ENCODE data around the gene QSOX2.

The QSOX2 gene

GRCh38 chr9:136245219-136246150 lies at the start of gene QSOX2:
Gene QSOX2, minus strand, starts transcription at chr9:136245812. Its CDS starts 9 bp downstream, at chr9:136245803.
- peak; percentile 74 to 80 (median 76) for DNase-seq (ENCODE audit: low read depth in 2 of 3, low spot score in 1 of 3)

GRCh38 chr9:136295055-136295454 lies 49.4 kb upstream of the QSOX2 start:
- no peak for DNase-seq (ENCODE audit: low read depth in 2 of 3, low spot score in 1 of 3)

GRCh38 chr9:136294437-136294836 lies 48.8 kb upstream of the QSOX2 start:
- no peak for DNase-seq (ENCODE audit: low read depth in 2 of 3, low spot score in 1 of 3)

GRCh38 chr9:136293476-136294077 lies 48.0 kb upstream of the QSOX2 start:
- DNase-seq (ENCODE audit: low read depth in 2 of 3, low spot score in 1 of 3): no peak

- DNase-seq (ENCODE audit: low read depth in 2 of 3, low spot score in 1 of 3): no peak
Measured at GRCh38 chr9:136292591-136293448, 47.2 kb upstream of the QSOX2 start.

- DNase-seq (ENCODE audit: low read depth in 2 of 3, low spot score in 1 of 3): no peak
Measured at GRCh38 chr9:136292026-136292538, 46.5 kb upstream of the QSOX2 start.

GRCh38 chr9:136291306-136292025 lies 45.9 kb upstream of the QSOX2 start:
- no peak for DNase-seq (ENCODE audit: low read depth in 2 of 3, low spot score in 1 of 3)

- no peak for DNase-seq (ENCODE audit: low read depth in 2 of 3, low spot score in 1 of 3)
Measured at GRCh38 chr9:136290508-136291000, 44.9 kb upstream of the QSOX2 start.

- no peak for DNase-seq (ENCODE audit: low read depth in 2 of 3, low spot score in 1 of 3)
Measured at GRCh38 chr9:136289651-136290507, 44.3 kb upstream of the QSOX2 start.

- DNase-seq (ENCODE audit: low read depth in 2 of 3, low spot score in 1 of 3): no peak
Measured at GRCh38 chr9:136287960-136288753, 42.5 kb upstream of the QSOX2 start.

- no peak for DNase-seq (ENCODE audit: low read depth in 2 of 3, low spot score in 1 of 3)
Measured at GRCh38 chr9:136286987-136287379, 41.4 kb upstream of the QSOX2 start.

- DNase-seq (ENCODE audit: low read depth in 2 of 3, low spot score in 1 of 3): no peak
Measured at GRCh38 chr9:136286359-136286986, 40.9 kb upstream of the QSOX2 start.

- DNase-seq (ENCODE audit: low read depth in 2 of 3, low spot score in 1 of 3): no peak
Measured at GRCh38 chr9:136285501-136286358, 40.1 kb upstream of the QSOX2 start.

GRCh38 chr9:136284951-136285350 lies 39.3 kb upstream of the QSOX2 start:
- no peak for DNase-seq (ENCODE audit: low read depth in 2 of 3, low spot score in 1 of 3)

- no peak for DNase-seq (ENCODE audit: low read depth in 2 of 3, low spot score in 1 of 3)
Measured at GRCh38 chr9:136284311-136284710, 38.7 kb upstream of the QSOX2 start.

GRCh38 chr9:136283291-136284235 lies 38.0 kb upstream of the QSOX2 start:
- DNase-seq (ENCODE audit: low read depth in 2 of 3, low spot score in 1 of 3): peak; percentile 54 to 80 (median 58)
